ENCODE results near the gene PPP1R13B. TPM values are rescaled to one million over a fixed set of nuclear protein-coding genes. Genes with fewer than 3 reads are reported as not detected.

The PPP1R13B gene
- total and polyA plus RNA-seq, 2 experiments from 2014 or later, result 2.0 to 8.5 TPM

GRCh38 chr14:103731481-103731880 is 115.9 kb downstream of the PPP1R13B start:
- DNase-seq (ENCODE audit: low spot score) (no peak), ATAC-seq (no peak)
- no peaks in the 10 kb centered on the region for H3K27me3 ChIP-seq (ENCODE audit: insufficient read depth)
- peaks cover 7% of the 10 kb centered on the region; the same call in 1 of the 2 replicates for H4K20me1 ChIP-seq (replicated peaks; ENCODE audit: insufficient read depth)
- Mint-ChIP-seq H3K27ac (no peak overlapping the region), H3K4me1 (peaks cover 5% of the 10 kb centered on the region; the same call in 2 of the 3 replicates), H3K27me3 (ENCODE audit: insufficient read depth, low read depth, poor library complexity) (peaks cover 5% of the 10 kb centered on the region), H3K4me3 (no peak overlapping the region), H3K9me3 (no peaks in the 10 kb centered on the region), H3K36me3 (ENCODE audit: low read depth) (peaks cover 23% of the 10 kb centered on the region)
- H2AFZ ChIP-seq, result no peak overlapping the region
- TF ChIP-seq POLR2AphosphoS5 (IDR thresholded peaks at IDR 0.05; ENCODE audit: low read depth), result no peak
- TF ChIP-seq REST (IDR thresholded peaks at IDR 0.05; ENCODE audit: unreplicated experiment), result no peak
- no peak for TF ChIP-seq JUNB (IDR thresholded peaks at IDR 0.05; ENCODE audit: unreplicated experiment)
- TF ChIP-seq CTCF (conservative IDR thresholded peaks at IDR 0.05; ENCODE audit: low read depth in 2 of 2), result no peak
- TF ChIP-seq EZH2phosphoT487 (IDR thresholded peaks at IDR 0.05; ENCODE audit: unreplicated experiment), result no peak
- TF ChIP-seq STAT1 (IDR thresholded peaks at IDR 0.05; ENCODE audit: unreplicated experiment), result no peak
- no peak for TF ChIP-seq ZNF331 (CRISPR knock-in tag; IDR thresholded peaks at IDR 0.05; ENCODE audit: low read depth)
- no peak for TF ChIP-seq ZNF114 (CRISPR knock-in tag; IDR thresholded peaks at IDR 0.05)
- TF ChIP-seq ZNF462 (CRISPR knock-in tag; IDR thresholded peaks at IDR 0.05), result no peak
- TF ChIP-seq NANOG (IDR thresholded peaks at IDR 0.05; ENCODE audit: borderline replicate concordance), result no peak
- TF ChIP-seq EZH2 (IDR thresholded peaks at IDR 0.05; ENCODE audit: low read depth, unreplicated experiment), result no peak
- no peak for TF ChIP-seq CREB1 (CRISPR knock-in tag; IDR thresholded peaks at IDR 0.05; ENCODE audit: low read depth)
- TF ChIP-seq ETS1 (IDR thresholded peaks at IDR 0.05), result no peak
- H3K36me3 ChIP-seq (ENCODE audit: insufficient read depth), result no peaks in the 10 kb centered on the region
- no peak overlapping the region for H3K4me2 ChIP-seq
- H3K9me2 ChIP-seq (ENCODE audit: insufficient read depth), result no peaks in the 10 kb centered on the region
- no peaks in the 10 kb centered on the region for H3K4me1 ChIP-seq (ENCODE audit: insufficient read depth)
- no peaks in the 10 kb centered on the region for H3F3A ChIP-seq (replicated peaks; ENCODE audit: low read depth)
- H3K4me3 ChIP-seq, result no peak overlapping the region
- H3K79me2 ChIP-seq (replicated peaks; ENCODE audit: insufficient read depth), result peaks cover 4% of the 10 kb centered on the region; the same call in 1 of the 2 replicates
- H3K27ac ChIP-seq (ENCODE audit: low read depth), result no peak overlapping the region

Measured in GM23338 (cell line).